Measurements from ENCODE around the gene DCAF12. TPM values are rescaled to one million over a fixed set of nuclear protein-coding genes. Genes with fewer than 3 reads are reported as not detected.

DCAF12 gene
- total and polyA plus RNA-seq, 4 donors = 8.4 to 120 (median 16.0) TPM

GRCh38 chr9:34048727-34049629, 77.5 kb downstream of the DCAF12 start, which contains the start of gene UBAP2:
Gene UBAP2 (minus strand): TSS chr9:34048887. CDS start chr9:34017148, 31,739 bp downstream.
- H3K4me3 ChIP-seq (ENCODE audit: low read depth in 1 of 3, low read length in 3 of 3) = peak within 1 kb of the TSS; percentile 75 to 91 (median 79)
- no peaks in the 10 kb centered on the region for H3K36me3 ChIP-seq (ENCODE audit: control insufficient read depth in 4 of 4, insufficient read depth in 3 of 4, low read depth in 1 of 4, low read length in 3 of 4)
- under 1% methylated on average over 70 of the region's 70 CpGs for WGBS
- H3K27ac ChIP-seq (ENCODE audit: low read depth in 1 of 2, low read length in 2 of 2) = peak within 1 kb of the TSS; percentile 95 to 98
- H3K4me1 ChIP-seq (ENCODE audit: control insufficient read depth in 4 of 4, insufficient read depth in 4 of 4, low read length in 3 of 4) = peaks cover 0 to 22% (median 19%) of the 10 kb centered on the region in 4 donors
- DNase-seq (ENCODE audit: low spot score) = peak; percentile 98
- TF ChIP-seq RAD21 (IDR thresholded peaks at IDR 0.05) = no peak
- TF ChIP-seq TAF1 (conservative IDR thresholded peaks at IDR 0.05) = peak; percentile 97
- no peak for TF ChIP-seq ATF3 (IDR thresholded peaks at IDR 0.05)
- peak in 1 of 2 donors; percentile 36 for TF ChIP-seq GABPA (IDR thresholded peaks at IDR 0.05 in 1 of 2, conservative IDR thresholded peaks at IDR 0.05 in 1 of 2)
- TF ChIP-seq HNF4G (IDR thresholded peaks at IDR 0.05) = no peak
- TF ChIP-seq MAX (IDR thresholded peaks at IDR 0.05) = peak; percentile 91
- peak; percentile 83 for TF ChIP-seq YY1 (IDR thresholded peaks at IDR 0.05)
- TF ChIP-seq RXRA (IDR thresholded peaks at IDR 0.05) = peak; percentile 39 to 53
- TF ChIP-seq SP1 (IDR thresholded peaks at IDR 0.05) = peak; percentile 75
- TF ChIP-seq EGR1 (IDR thresholded peaks at IDR 0.05; ENCODE audit: low read depth in 2 of 2) = peak in 1 of 2 donors; percentile 20
- TF ChIP-seq ZBTB33 (IDR thresholded peaks at IDR 0.05) = peak; percentile 34
- peak in 1 of 2 donors; percentile 11 for TF ChIP-seq HNF4A (conservative IDR thresholded peaks at IDR 0.05)
- TF ChIP-seq FOXA1 (IDR thresholded peaks at IDR 0.05) = no peak
- TF ChIP-seq REST (IDR thresholded peaks at IDR 0.05) = peak; percentile 58
- TF ChIP-seq NR2F2 (IDR thresholded peaks at IDR 0.05) = no peak
- H3K9me3 ChIP-seq (ENCODE audit: control insufficient read depth in 4 of 4, low read length in 3 of 4) = no peaks in the 10 kb centered on the region
- peak within 1 kb of the TSS; percentile 85 to 89 for H3K9ac ChIP-seq (ENCODE audit: low read depth in 1 of 2, low read length in 2 of 2)
- H3K27me3 ChIP-seq (ENCODE audit: control insufficient read depth in 4 of 4, insufficient read depth in 4 of 4, low read length in 3 of 4) = no peaks in the 10 kb centered on the region

All from liver (tissue), 9 donors.